ENCODE results near the gene SPATA2.

Gene SPATA2

GRCh38 chr20:49872056-49872455, 43.3 kb downstream of the SPATA2 start:
- no peak for ATAC-seq
- no peak for TF ChIP-seq PATZ1 (CRISPR knock-in tag; IDR thresholded peaks at IDR 0.05; ENCODE audit: borderline replicate concordance)
- no peak for TF ChIP-seq SNAI2 (CRISPR knock-in tag; IDR thresholded peaks at IDR 0.05)
- no peak for TF ChIP-seq ZFP3 (CRISPR knock-in tag; IDR thresholded peaks at IDR 0.05)
- TF ChIP-seq ESRRG (CRISPR knock-in tag; IDR thresholded peaks at IDR 0.05): no peak
- TF ChIP-seq ISL1 (CRISPR knock-in tag; IDR thresholded peaks at IDR 0.05): no peak
- no peak for TF ChIP-seq ZNF8 (CRISPR knock-in tag; IDR thresholded peaks at IDR 0.05)
- TF ChIP-seq POU6F1 (CRISPR knock-in tag; IDR thresholded peaks at IDR 0.05; ENCODE audit: borderline replicate concordance, low read depth): no peak
- TF ChIP-seq ZNF70 (CRISPR knock-in tag; IDR thresholded peaks at IDR 0.05): no peak
- no peak for TF ChIP-seq CSRNP3 (CRISPR knock-in tag; IDR thresholded peaks at IDR 0.05)
- TF ChIP-seq ZFP30 (CRISPR knock-in tag; IDR thresholded peaks at IDR 0.05): no peak
- no peak for TF ChIP-seq RARB (CRISPR knock-in tag; IDR thresholded peaks at IDR 0.05)

GRCh38 chr20:49871391-49871948, 43.9 kb downstream of the SPATA2 start:
- no peak for ATAC-seq
- TF ChIP-seq TSHZ2 (CRISPR knock-in tag; IDR thresholded peaks at IDR 0.05): no peak
- TF ChIP-seq ZFP3 (CRISPR knock-in tag; IDR thresholded peaks at IDR 0.05): no peak
- no peak for TF ChIP-seq ARNTL (CRISPR knock-in tag; IDR thresholded peaks at IDR 0.05; ENCODE audit: borderline replicate concordance, low read depth)
- no peak for TF ChIP-seq ZNF70 (CRISPR knock-in tag; IDR thresholded peaks at IDR 0.05)
- no peak for TF ChIP-seq ZC3H10 (CRISPR knock-in tag; IDR thresholded peaks at IDR 0.05)
- TF ChIP-seq CSDC2 (CRISPR knock-in tag; IDR thresholded peaks at IDR 0.05): no peak
- no peak for TF ChIP-seq SNAI2 (CRISPR knock-in tag; IDR thresholded peaks at IDR 0.05)
- no peak for TF ChIP-seq BACH2 (CRISPR knock-in tag; IDR thresholded peaks at IDR 0.05; ENCODE audit: borderline replicate concordance)
- no peak for TF ChIP-seq ZNF8 (CRISPR knock-in tag; IDR thresholded peaks at IDR 0.05)
- TF ChIP-seq OSR1 (CRISPR knock-in tag; IDR thresholded peaks at IDR 0.05): no peak
- TF ChIP-seq ZNF565 (CRISPR knock-in tag; conservative IDR thresholded peaks at IDR 0.05; ENCODE audit: low read depth): no peak
- TF ChIP-seq RARB (CRISPR knock-in tag; IDR thresholded peaks at IDR 0.05): no peak
- no peak for TF ChIP-seq TCF4 (CRISPR knock-in tag; IDR thresholded peaks at IDR 0.05; ENCODE audit: borderline replicate concordance)
- TF ChIP-seq ESRRG (CRISPR knock-in tag; IDR thresholded peaks at IDR 0.05): no peak
- TF ChIP-seq PPARA (CRISPR knock-in tag; IDR thresholded peaks at IDR 0.05; ENCODE audit: borderline replicate concordance): no peak
- no peak for TF ChIP-seq ISL1 (CRISPR knock-in tag; IDR thresholded peaks at IDR 0.05)
- no peak for TF ChIP-seq POU6F1 (CRISPR knock-in tag; IDR thresholded peaks at IDR 0.05; ENCODE audit: borderline replicate concordance, low read depth)
- TF ChIP-seq TOX (CRISPR knock-in tag; IDR thresholded peaks at IDR 0.05; ENCODE audit: borderline replicate concordance): no peak
- TF ChIP-seq CREB5 (CRISPR knock-in tag; IDR thresholded peaks at IDR 0.05; ENCODE audit: low read depth): no peak
- no peak for TF ChIP-seq ZFP30 (CRISPR knock-in tag; IDR thresholded peaks at IDR 0.05)
